Activated CD8-positive, alpha-beta T cell treated with anti-CD3 and anti-CD28 coated beads for 36 hours (primary cell): ENCODE data around the gene RIMBP2. TPM values are rescaled to one million over a fixed set of nuclear protein-coding genes. Genes with fewer than 3 reads are reported as not detected.

ENCODE experiments used
- ATAC-seq: fragments of 200-7000 bp; cut with Tn5 transposase; one replicate; pipeline ENCODE4 v1.10.0; 2021; ENCODE audit warnings: mild to moderate bottlenecking, moderate library complexity
- CTCF ChIA-PET: fragments of 350-600 bp; sonication (Branson Sonifier 250); formaldehyde crosslinking; loops from one replicate; lab custom pipeline; 2021; ENCODE audit warnings: antibody characterized with exemption; lab: Charles Lee
- POLR2A ChIA-PET: fragments of 350-600 bp; sonication (Branson Sonifier 250); formaldehyde crosslinking; loops from one replicate; lab custom pipeline; 2021; ENCODE audit warnings: antibody characterized with exemption; lab: Charles Lee
- DNase-seq: peaks from one replicate; pipeline ENCODE4 v3.0.0-alpha.2; 2020
- H3K27ac Mint-ChIP-seq: one replicate; pipeline ENCODE4 v1.8.0; 2021; ENCODE audit warnings: mild to moderate bottlenecking, mixed read lengths
- H3K27me3 Mint-ChIP-seq: one replicate; pipeline ENCODE4 v1.8.0; 2021; ENCODE audit warnings: mixed read lengths
- H3K36me3 Mint-ChIP-seq: one replicate; pipeline ENCODE4 v1.8.0; 2021; ENCODE audit warnings: low read depth, mixed read lengths
- H3K4me1 Mint-ChIP-seq: one replicate; pipeline ENCODE4 v1.8.0; 2021; ENCODE audit warnings: low read depth, mixed read lengths
- H3K4me3 Mint-ChIP-seq: one replicate; pipeline ENCODE4 v1.8.0; 2021; ENCODE audit warnings: mild to moderate bottlenecking, moderate library complexity, mixed read lengths
- H3K9me3 Mint-ChIP-seq: one replicate; pipeline ENCODE4 v1.8.0; 2021; ENCODE audit warnings: mixed read lengths
- CTCF ChIP-seq: fragments of 200-600 bp; IDR thresholded peaks from one replicate; pipeline ENCODE4 v1.8.0; 2022; ENCODE audit warnings: antibody characterized with exemption, mild to moderate bottlenecking
- intact Hi-C: fragments of 100-400 bp; cut with micrococcal nuclease; formaldehyde crosslinking; loops from one replicate; pipeline ENCODE4 v1.10.0; 2022
- total RNA-seq, 2 experiments: library from RNA; stranded (reverse); gene quantifications; one replicate each; pipeline ENCODE4 v1.2.3, GENCODE V29; 2021

The RIMBP2 gene
- total RNA-seq, 2 experiments from 2014 or later, result not detected

- no peak for ATAC-seq
- no peak overlapping the region for H3K27ac Mint-ChIP-seq
- DNase-seq, result no peak
- no peak overlapping the region for H3K4me3 Mint-ChIP-seq
- intact Hi-C loops, result no loop called here
- H3K9me3 Mint-ChIP-seq, result peaks cover 10% of the 10 kb centered on the region
- no peaks in the 10 kb centered on the region for H3K36me3 Mint-ChIP-seq
- POLR2A ChIA-PET, result no interaction called here
- H3K27me3 Mint-ChIP-seq, result no peaks in the 10 kb centered on the region
- CTCF ChIA-PET, result no interaction called here
- TF ChIP-seq CTCF, result no peak
- no peaks in the 10 kb centered on the region for H3K4me1 Mint-ChIP-seq
Observed at GRCh38 chr12:130545475-130545874, 170.6 kb downstream of the RIMBP2 start.

- no peak overlapping the region for H3K27ac Mint-ChIP-seq
- ChIA-PET POLR2A (no interaction called here), CTCF (no interaction called here)
- no peaks in the 10 kb centered on the region for H3K27me3 Mint-ChIP-seq
- DNase-seq (no peak), ATAC-seq (no peak)
- H3K36me3 Mint-ChIP-seq, result no peaks in the 10 kb centered on the region
- intact Hi-C loops, result no loop called here
- TF ChIP-seq CTCF, result no peak
- H3K9me3 Mint-ChIP-seq, result peaks cover 8% of the 10 kb centered on the region
- no peaks in the 10 kb centered on the region for H3K4me1 Mint-ChIP-seq
- no peak overlapping the region for H3K4me3 Mint-ChIP-seq
Observed at GRCh38 chr12:130540376-130540775, 175.7 kb downstream of the RIMBP2 start.

- H3K27ac Mint-ChIP-seq, result no peak overlapping the region
- no peak for ATAC-seq
Observed at GRCh38 chr12:130538343-130539095, 177.6 kb downstream of the RIMBP2 start.

GRCh38 chr12:130537655-130538054 is 178.4 kb downstream of the RIMBP2 start:
- POLR2A ChIA-PET, result no interaction called here
- H3K36me3 Mint-ChIP-seq, result no peaks in the 10 kb centered on the region
- no peak for DNase-seq

More at GRCh38 chr12:130538343-130539095, 177.6 kb downstream of the RIMBP2 start:
- ChIA-PET POLR2A (no interaction called here), CTCF (no interaction called here)
- DNase-seq, result no peak
- no peaks in the 10 kb centered on the region for H3K36me3 Mint-ChIP-seq
- no peak for TF ChIP-seq CTCF
- peaks cover 8% of the 10 kb centered on the region for H3K9me3 Mint-ChIP-seq
- no peaks in the 10 kb centered on the region for H3K4me1 Mint-ChIP-seq
- H3K4me3 Mint-ChIP-seq, result no peak overlapping the region
- intact Hi-C loops, result no loop called here
- no peaks in the 10 kb centered on the region for H3K27me3 Mint-ChIP-seq

More at GRCh38 chr12:130537655-130538054, 178.4 kb downstream of the RIMBP2 start:
- Mint-ChIP-seq H3K27me3 (no peaks in the 10 kb centered on the region), H3K4me1 (no peaks in the 10 kb centered on the region), H3K27ac (no peak overlapping the region), H3K4me3 (no peak overlapping the region), H3K9me3 (peaks cover 8% of the 10 kb centered on the region)
- TF ChIP-seq CTCF, result no peak
- no peak for ATAC-seq
- intact Hi-C loops, result no loop called here
- CTCF ChIA-PET, result no interaction called here
